ENCODE results near the gene DUSP5.

Gene DUSP5

GRCh38 chr10:110497438-110498086, at the start of gene DUSP5:
Gene DUSP5, plus strand, starts transcription at chr10:110497907. Its CDS starts 215 bp downstream, at chr10:110498122.
- H3K4me3 ChIP-seq (ENCODE audit: control insufficient read depth, low read depth, low read length): peak within 1 kb of the TSS; percentile 93
- DNase-seq (ENCODE audit: low read depth): peak; percentile 90
- TF ChIP-seq CTCF (conservative IDR thresholded peaks at IDR 0.05; ENCODE audit: control insufficient read depth, insufficient read depth, low read depth, low read length): no peak

GRCh38 chr10:110448682-110449418, 48.9 kb upstream of the DUSP5 start:
- no peak for TF ChIP-seq CTCF (conservative IDR thresholded peaks at IDR 0.05; ENCODE audit: control insufficient read depth, insufficient read depth, low read depth, low read length)
- DNase-seq (ENCODE audit: low read depth): no peak
- H3K4me3 ChIP-seq (ENCODE audit: control insufficient read depth, low read depth, low read length): no peak overlapping the region

- no peak for DNase-seq (ENCODE audit: low read depth)
- TF ChIP-seq CTCF (conservative IDR thresholded peaks at IDR 0.05; ENCODE audit: control insufficient read depth, insufficient read depth, low read depth, low read length): no peak
- H3K4me3 ChIP-seq (ENCODE audit: control insufficient read depth, low read depth, low read length): no peak overlapping the region
Measured at GRCh38 chr10:110455446-110455845, 42.3 kb upstream of the DUSP5 start.

- TF ChIP-seq CTCF (conservative IDR thresholded peaks at IDR 0.05; ENCODE audit: control insufficient read depth, insufficient read depth, low read depth, low read length): no peak
- no peak for DNase-seq (ENCODE audit: low read depth)
Measured at GRCh38 chr10:110456046-110456445, 41.7 kb upstream of the DUSP5 start.

GRCh38 chr10:110456523-110457091, 41.1 kb upstream of the DUSP5 start:
- H3K4me3 ChIP-seq (ENCODE audit: control insufficient read depth, low read depth, low read length): no peak overlapping the region
- TF ChIP-seq CTCF (conservative IDR thresholded peaks at IDR 0.05; ENCODE audit: control insufficient read depth, insufficient read depth, low read depth, low read length): no peak
- DNase-seq (ENCODE audit: low read depth): peak; percentile 16

More at GRCh38 chr10:110456046-110456445, 41.7 kb upstream of the DUSP5 start:
- H3K4me3 ChIP-seq (ENCODE audit: control insufficient read depth, low read depth, low read length): no peak overlapping the region

GRCh38 chr10:110457851-110458250, 39.9 kb upstream of the DUSP5 start:
- H3K4me3 ChIP-seq (ENCODE audit: control insufficient read depth, low read depth, low read length): no peak overlapping the region
- no peak for DNase-seq (ENCODE audit: low read depth)
- TF ChIP-seq CTCF (conservative IDR thresholded peaks at IDR 0.05; ENCODE audit: control insufficient read depth, insufficient read depth, low read depth, low read length): no peak

All from fibroblast of mammary gland (primary cell).